ENCODE measurements around the gene ARSB.

The ARSB gene

DNA sequence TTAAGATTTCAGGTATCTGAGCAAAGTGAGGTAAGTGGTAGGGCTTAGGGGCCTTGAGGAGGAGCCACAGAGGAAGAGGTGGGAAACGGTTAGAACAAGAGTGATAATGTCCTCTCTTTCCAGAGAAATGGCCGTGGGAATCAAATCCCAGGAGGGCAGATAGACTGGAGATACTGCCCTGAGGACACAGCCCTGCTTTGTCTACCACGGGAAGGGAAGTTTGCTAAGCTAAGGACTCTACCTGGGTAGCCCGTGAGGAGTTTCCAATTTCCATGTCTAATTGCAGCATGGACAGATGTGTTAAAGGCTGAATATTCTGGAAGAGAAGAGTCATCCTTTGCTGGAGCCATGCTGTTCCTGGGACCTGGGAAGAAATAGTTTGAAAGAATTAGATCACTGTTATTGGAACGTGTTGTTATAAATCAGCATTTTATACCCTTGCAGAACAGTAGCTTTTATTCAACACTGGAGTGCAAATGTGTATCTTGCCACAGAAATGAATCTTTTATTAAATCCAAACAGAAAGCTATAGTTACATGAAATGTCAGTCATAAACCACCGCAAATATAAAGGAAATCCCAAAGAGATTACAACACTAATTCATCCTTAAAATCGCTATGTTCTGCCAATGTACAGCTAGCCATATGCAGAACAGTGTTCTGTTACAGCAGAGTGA lies 203.4 kb downstream of the ARSB start:
- no peak overlapping the region for H3K4me3 Mint-ChIP-seq
- H3K36me3 Mint-ChIP-seq, result peaks cover 27 to 33% of the 10 kb centered on the region in 2 donors
- H3K27ac Mint-ChIP-seq, result no peak overlapping the region
- no peaks in the 10 kb centered on the region for H3K4me1 Mint-ChIP-seq
- no peak for ATAC-seq (replicated peaks)
- H3K9me3 Mint-ChIP-seq, result peaks cover 0 to 2% of the 10 kb centered on the region in 2 donors
- DNase-seq, result no peak
- H3K27me3 Mint-ChIP-seq, result no peaks in the 10 kb centered on the region

DNA sequence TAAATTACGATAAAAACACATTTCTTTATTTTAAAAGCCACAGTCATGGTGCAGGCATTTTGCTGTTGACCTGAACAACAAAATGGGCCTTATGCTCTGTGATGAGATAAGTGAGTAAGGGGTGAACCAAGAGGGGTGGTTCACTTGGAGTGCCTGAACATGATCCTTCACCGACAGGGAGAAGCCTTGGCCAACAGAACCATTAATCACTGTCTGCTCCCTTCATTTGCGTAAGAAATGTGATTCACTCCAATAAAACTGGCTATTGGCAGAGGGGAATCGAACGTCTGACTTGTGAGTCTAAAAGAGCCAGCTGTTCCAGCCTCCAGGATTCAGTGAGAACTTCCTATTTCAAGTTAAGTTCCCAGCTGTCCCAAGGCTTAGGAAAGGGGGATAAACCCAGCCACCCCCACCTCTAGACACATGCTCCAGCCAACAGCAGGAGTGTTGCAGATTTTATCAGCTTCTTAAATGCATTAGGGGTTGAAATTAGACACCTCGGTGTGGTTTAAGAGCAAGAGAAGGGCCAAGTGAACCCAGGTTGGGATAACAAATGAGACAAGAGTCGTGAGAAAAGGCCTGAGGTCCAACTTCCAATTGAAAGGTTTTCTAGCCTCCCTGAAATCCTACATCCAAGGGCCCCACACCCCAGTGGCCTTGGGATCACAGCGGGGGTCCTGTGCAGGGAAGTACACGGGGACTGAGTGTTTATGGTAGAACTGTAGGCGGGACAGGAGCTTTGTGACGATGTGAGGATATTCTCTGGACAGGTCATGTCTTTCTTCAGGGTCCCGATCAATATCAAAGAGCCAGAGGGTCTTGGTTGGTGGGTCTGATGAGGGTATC lies 205.1 kb downstream of the ARSB start:
- no peaks in the 10 kb centered on the region for H3K27me3 Mint-ChIP-seq
- H3K9me3 Mint-ChIP-seq, result peaks cover 0 to 2% of the 10 kb centered on the region in 2 donors

GRCh38 chr5:78779262-78779661 lies 205.8 kb downstream of the ARSB start:
- peaks cover 0 to 2% of the 10 kb centered on the region in 2 donors for H3K9me3 Mint-ChIP-seq
- peaks cover 1 to 3% of the 10 kb centered on the region in 2 donors for H3K4me1 Mint-ChIP-seq
- no peak overlapping the region for H3K4me3 Mint-ChIP-seq
- ATAC-seq (replicated peaks), result no peak
- H3K27me3 Mint-ChIP-seq, result no peaks in the 10 kb centered on the region
- peaks cover 27 to 38% of the 10 kb centered on the region in 2 donors for H3K36me3 Mint-ChIP-seq
- no peak for DNase-seq
- H3K27ac Mint-ChIP-seq, result peak overlapping the region; percentile 22

More for the DNA sequence above, 205.1 kb downstream of the ARSB start:
- H3K4me1 Mint-ChIP-seq, result no peaks in the 10 kb centered on the region
- no peak for DNase-seq
- ATAC-seq (replicated peaks), result no peak
- H3K36me3 Mint-ChIP-seq, result peaks cover 24 to 35% of the 10 kb centered on the region in 2 donors
- H3K27ac Mint-ChIP-seq, result no peak overlapping the region
- H3K4me3 Mint-ChIP-seq, result no peak overlapping the region

DNA sequence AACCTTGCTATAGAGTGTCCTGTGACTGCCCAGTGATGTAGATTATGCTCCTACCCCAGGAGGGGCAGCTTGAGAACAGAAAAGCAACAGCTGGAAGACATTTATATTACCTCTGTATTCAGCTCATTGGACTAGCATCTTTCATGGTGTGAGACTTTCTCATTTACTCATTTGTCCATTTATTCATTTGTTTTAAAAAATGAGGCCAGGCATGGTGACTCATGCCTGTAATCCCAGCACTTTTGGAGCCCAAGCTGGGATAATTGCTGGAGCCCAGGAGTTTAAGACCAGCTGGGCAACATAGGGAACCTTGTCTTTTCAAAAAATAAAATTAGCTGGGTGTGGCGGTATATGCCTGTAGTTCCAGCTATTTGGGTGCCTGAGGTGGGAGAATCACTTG lies 206.6 kb downstream of the ARSB start:
- H3K4me1 Mint-ChIP-seq, result peaks cover 3 to 5% of the 10 kb centered on the region in 2 donors
- H3K9me3 Mint-ChIP-seq, result no peaks in the 10 kb centered on the region
- no peaks in the 10 kb centered on the region for H3K27me3 Mint-ChIP-seq
- peaks cover 29 to 39% of the 10 kb centered on the region in 2 donors for H3K36me3 Mint-ChIP-seq
- no peak overlapping the region for H3K4me3 Mint-ChIP-seq
- DNase-seq (no peak), ATAC-seq (replicated peaks) (no peak)
- no peak overlapping the region for H3K27ac Mint-ChIP-seq

GRCh38 chr5:78777901-78778300 lies 207.2 kb downstream of the ARSB start:
- Mint-ChIP-seq H3K27me3 (no peaks in the 10 kb centered on the region), H3K36me3 (peaks cover 32 to 42% of the 10 kb centered on the region in 2 donors), H3K9me3 (no peaks in the 10 kb centered on the region), H3K4me3 (no peak overlapping the region), H3K27ac (no peak overlapping the region), H3K4me1 (peaks cover 3 to 5% of the 10 kb centered on the region in 2 donors)
- DNase-seq (no peak), ATAC-seq (replicated peaks) (no peak)

- Mint-ChIP-seq H3K27ac (no peak overlapping the region), H3K4me3 (no peak overlapping the region), H3K36me3 (peaks cover 32 to 42% of the 10 kb centered on the region in 2 donors), H3K27me3 (no peaks in the 10 kb centered on the region), H3K9me3 (no peaks in the 10 kb centered on the region), H3K4me1 (peaks cover 7 to 12% of the 10 kb centered on the region in 2 donors)
- ATAC-seq (replicated peaks) (peak in 1 of 2 donors; percentile 39), DNase-seq (no peak)
These were observed 208.5 kb downstream of the ARSB start for GRCh38 chr5:78776637-78777036.

GRCh38 chr5:78773655-78774054 lies 211.5 kb downstream of the ARSB start:
- ATAC-seq (replicated peaks), result no peak

GRCh38 chr5:78771260-78772205 lies 213.6 kb downstream of the ARSB start:
- ATAC-seq (replicated peaks) (peak; percentile 67 to 76), DNase-seq (no peak)
- H3K9me3 Mint-ChIP-seq, result no peaks in the 10 kb centered on the region
- no peaks in the 10 kb centered on the region for H3K27me3 Mint-ChIP-seq
- H3K36me3 Mint-ChIP-seq, result peaks cover 16 to 20% of the 10 kb centered on the region in 2 donors
- peaks cover 20 to 49% of the 10 kb centered on the region in 2 donors for H3K4me1 Mint-ChIP-seq
- peak overlapping the region; percentile 84 for H3K27ac Mint-ChIP-seq
- peak overlapping the region; percentile 7 to 25 for H3K4me3 Mint-ChIP-seq

More at GRCh38 chr5:78773655-78774054, 211.5 kb downstream of the ARSB start:
- no peaks in the 10 kb centered on the region for H3K27me3 Mint-ChIP-seq
- peak overlapping the region; percentile 56 for H3K27ac Mint-ChIP-seq
- no peaks in the 10 kb centered on the region for H3K9me3 Mint-ChIP-seq
- H3K4me1 Mint-ChIP-seq, result peaks cover 18 to 41% of the 10 kb centered on the region in 2 donors
- no peak for DNase-seq
- no peak overlapping the region for H3K4me3 Mint-ChIP-seq
- peaks cover 15 to 23% of the 10 kb centered on the region in 2 donors for H3K36me3 Mint-ChIP-seq

- no peaks in the 10 kb centered on the region for H3K27me3 Mint-ChIP-seq
- no peak for DNase-seq
- no peak overlapping the region for H3K27ac Mint-ChIP-seq
- H3K9me3 Mint-ChIP-seq, result peaks cover 0 to 1% of the 10 kb centered on the region in 2 donors
- H3K36me3 Mint-ChIP-seq, result peaks cover 12 to 18% of the 10 kb centered on the region in 2 donors
- peaks cover 29 to 60% of the 10 kb centered on the region in 2 donors for H3K4me1 Mint-ChIP-seq
- ATAC-seq (replicated peaks), result no peak
- no peak overlapping the region for H3K4me3 Mint-ChIP-seq
These were observed 216.2 kb downstream of the ARSB start for GRCh38 chr5:78768781-78769380.

DNA sequence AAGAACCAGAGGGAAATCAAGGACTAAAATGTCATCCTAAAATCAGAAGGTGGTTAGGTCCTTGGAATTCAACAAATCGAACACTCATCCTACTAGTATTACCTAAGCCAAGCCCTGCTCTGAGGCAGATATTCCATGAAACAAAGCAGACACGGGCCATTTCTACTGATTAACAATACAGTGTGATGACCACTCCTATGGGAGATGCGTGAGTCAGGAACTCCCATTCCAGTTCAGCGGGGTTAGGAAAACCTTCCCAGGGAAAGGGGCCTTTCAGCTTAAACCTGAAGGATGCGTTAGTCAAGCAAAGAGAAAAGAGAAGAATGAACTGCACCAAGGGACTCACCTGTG lies 218.7 kb downstream of the ARSB start:
- Mint-ChIP-seq H3K9me3 (peaks cover 8 to 9% of the 10 kb centered on the region in 2 donors), H3K27me3 (no peaks in the 10 kb centered on the region), H3K36me3 (peaks cover 20 to 23% of the 10 kb centered on the region in 2 donors), H3K27ac (no peak overlapping the region), H3K4me3 (no peak overlapping the region), H3K4me1 (peaks cover 37 to 72% of the 10 kb centered on the region in 2 donors)
- ATAC-seq (replicated peaks) (no peak), DNase-seq (no peak)

GRCh38 chr5:78765756-78766411 lies 219.2 kb downstream of the ARSB start:
- no peak overlapping the region for H3K27ac Mint-ChIP-seq
- H3K36me3 Mint-ChIP-seq, result peaks cover 21 to 23% of the 10 kb centered on the region in 2 donors
- no peak for ATAC-seq (replicated peaks)
- no peak for DNase-seq
- no peak overlapping the region for H3K4me3 Mint-ChIP-seq
- H3K27me3 Mint-ChIP-seq, result no peaks in the 10 kb centered on the region
- peaks cover 8 to 9% of the 10 kb centered on the region in 2 donors for H3K9me3 Mint-ChIP-seq
- peaks cover 36 to 72% of the 10 kb centered on the region in 2 donors for H3K4me1 Mint-ChIP-seq

GRCh38 chr5:78765116-78765515 lies 220.0 kb downstream of the ARSB start:
- DNase-seq (no peak), ATAC-seq (replicated peaks) (no peak)
- Mint-ChIP-seq H3K4me3 (no peak overlapping the region), H3K27me3 (no peaks in the 10 kb centered on the region), H3K36me3 (peaks cover 24 to 27% of the 10 kb centered on the region in 2 donors), H3K4me1 (peaks cover 42 to 72% of the 10 kb centered on the region in 2 donors), H3K27ac (no peak overlapping the region), H3K9me3 (peaks cover 13 to 14% of the 10 kb centered on the region in 2 donors)

GRCh38 chr5:78763659-78764189 lies 221.4 kb downstream of the ARSB start:
- Mint-ChIP-seq H3K27ac (peak overlapping the region; percentile 43), H3K4me3 (no peak overlapping the region), H3K27me3 (no peaks in the 10 kb centered on the region), H3K4me1 (peaks cover 40 to 70% of the 10 kb centered on the region in 2 donors), H3K9me3 (peaks cover 13 to 14% of the 10 kb centered on the region in 2 donors), H3K36me3 (peaks cover 24% of the 10 kb centered on the region in 2 donors)
- DNase-seq (no peak), ATAC-seq (replicated peaks) (peak in 1 of 2 donors; percentile 20)
